T-helper 9 cell (primary cell): ENCODE data around the gene BRPF3.

ENCODE experiments used
- DNase-seq: peaks from one replicate; pipeline ENCODE4 v3.0.0-alpha.2; 2020

The BRPF3 gene

GRCh38 chr6:36232172-36232571, 35.6 kb downstream of the BRPF3 start:
- DNase-seq: no peak

GRCh38 chr6:36235309-36235708, 38.8 kb downstream of the BRPF3 start:
- DNase-seq: no peak

GRCh38 chr6:36235862-36236261, 39.3 kb downstream of the BRPF3 start:
- no peak for DNase-seq

GRCh38 chr6:36239774-36240173, 43.2 kb downstream of the BRPF3 start:
- no peak for DNase-seq

- DNase-seq: no peak
These were observed 45.2 kb downstream of the BRPF3 start for GRCh38 chr6:36241728-36242127.

- no peak for DNase-seq
These were observed 45.6 kb downstream of the BRPF3 start for GRCh38 chr6:36242161-36242560.

GRCh38 chr6:36242626-36243025, 46.1 kb downstream of the BRPF3 start:
- DNase-seq: no peak

GRCh38 chr6:36243562-36244212, 47.1 kb downstream of the BRPF3 start:
- DNase-seq: no peak

GRCh38 chr6:36244641-36245280, 48.2 kb downstream of the BRPF3 start:
- DNase-seq: no peak

GRCh38 chr6:36245572-36246061, 49.1 kb downstream of the BRPF3 start:
- DNase-seq: no peak

GRCh38 chr6:36246506-36247268, 50.1 kb downstream of the BRPF3 start:
- no peak for DNase-seq

GRCh38 chr6:36247693-36248092, 51.1 kb downstream of the BRPF3 start:
- DNase-seq: no peak

- DNase-seq: no peak
These were observed 52.4 kb downstream of the BRPF3 start for GRCh38 chr6:36248980-36249379.

- no peak for DNase-seq
These were observed 53.0 kb downstream of the BRPF3 start for GRCh38 chr6:36249536-36249935.

GRCh38 chr6:36252005-36252404, 55.5 kb downstream of the BRPF3 start:
- DNase-seq: no peak

- no peak for DNase-seq
These were observed 67.0 kb downstream of the BRPF3 start for GRCh38 chr6:36263390-36264000.

GRCh38 chr6:36265744-36266143, 69.2 kb downstream of the BRPF3 start:
- no peak for DNase-seq

- DNase-seq: no peak
These were observed 70.5 kb downstream of the BRPF3 start for GRCh38 chr6:36266913-36267644.

- no peak for DNase-seq
These were observed 71.4 kb downstream of the BRPF3 start for GRCh38 chr6:36267731-36268477.

GRCh38 chr6:36268478-36269275, 72.1 kb downstream of the BRPF3 start:
- no peak for DNase-seq
